GM19035 (cell line): ENCODE measurements around the gene BLOC1S4.
A peak's percentile ranks its signal among the peaks of the same experiment; 100 is the strongest.

Experiments used
- ATAC-seq: cut with Tn5 transposase; IDR thresholded peaks from one replicate; pipeline ENCODE4 v1.9.1; 2021; ENCODE audit not compliant: unreplicated experiment

Gene BLOC1S4

DNA sequence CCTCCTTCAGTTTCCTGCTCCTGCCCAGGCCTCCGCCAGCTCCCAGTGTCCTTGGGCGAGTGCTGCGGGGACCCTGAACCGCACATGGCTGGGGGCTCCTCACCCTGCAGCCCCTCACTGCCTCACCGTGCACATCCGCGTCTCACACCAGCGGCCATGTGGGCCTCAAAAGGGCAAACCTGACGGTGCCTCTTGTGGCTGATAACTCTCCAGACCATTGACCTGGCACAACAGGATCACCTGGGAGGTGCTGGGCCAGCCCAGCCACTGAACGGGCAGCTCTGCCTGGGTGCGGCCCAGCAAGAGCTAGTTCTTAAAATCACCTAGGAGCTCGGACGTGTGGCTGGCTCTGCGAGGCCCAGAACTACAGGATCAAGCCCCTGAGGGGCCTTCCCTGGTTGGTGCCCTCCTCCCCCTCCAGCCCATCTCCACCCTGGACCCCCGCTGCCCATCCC is 26.4 kb upstream of the BLOC1S4 start:
- no peak for ATAC-seq

DNA sequence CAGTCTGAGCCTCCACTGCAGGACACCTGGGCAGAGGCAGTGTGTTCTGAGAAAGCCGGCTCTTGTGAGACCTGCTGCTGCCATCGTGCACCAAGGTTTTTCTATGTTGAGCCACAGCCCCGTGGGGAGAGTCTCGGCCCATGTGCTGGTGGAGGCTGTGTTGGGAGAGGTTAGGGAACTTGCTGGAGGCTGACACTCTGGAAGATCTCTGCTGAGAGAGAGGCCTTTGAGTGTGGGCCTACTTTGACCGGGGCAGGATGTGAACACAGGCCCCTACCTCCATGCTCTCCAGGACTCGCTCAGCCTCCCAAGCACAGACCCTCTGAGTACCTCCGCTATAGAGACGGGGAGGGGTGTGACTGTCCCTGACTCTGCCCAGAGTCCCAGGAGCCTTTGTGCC is 23.6 kb upstream of the BLOC1S4 start:
- no peak for ATAC-seq

DNA sequence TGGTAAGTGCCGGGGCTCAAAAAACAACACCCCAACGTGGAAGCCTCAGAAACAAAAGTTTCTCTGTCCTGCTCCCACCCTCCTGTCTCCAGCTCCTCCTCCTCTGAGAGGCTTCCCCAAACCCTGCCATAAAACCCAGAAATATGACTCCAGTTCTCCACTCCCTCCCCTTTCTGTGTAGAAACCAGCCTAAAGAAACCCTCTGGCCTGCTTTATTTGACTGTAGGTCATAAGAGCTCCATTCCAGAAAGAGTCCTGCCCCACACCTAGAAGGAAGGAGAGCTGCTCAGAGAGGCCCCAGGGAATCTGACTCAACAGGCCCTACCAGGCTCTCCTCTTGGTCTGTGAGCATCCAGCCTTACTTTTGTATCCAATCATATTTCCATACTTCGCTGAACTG is 23.2 kb upstream of the BLOC1S4 start:
- ATAC-seq, result no peak

DNA sequence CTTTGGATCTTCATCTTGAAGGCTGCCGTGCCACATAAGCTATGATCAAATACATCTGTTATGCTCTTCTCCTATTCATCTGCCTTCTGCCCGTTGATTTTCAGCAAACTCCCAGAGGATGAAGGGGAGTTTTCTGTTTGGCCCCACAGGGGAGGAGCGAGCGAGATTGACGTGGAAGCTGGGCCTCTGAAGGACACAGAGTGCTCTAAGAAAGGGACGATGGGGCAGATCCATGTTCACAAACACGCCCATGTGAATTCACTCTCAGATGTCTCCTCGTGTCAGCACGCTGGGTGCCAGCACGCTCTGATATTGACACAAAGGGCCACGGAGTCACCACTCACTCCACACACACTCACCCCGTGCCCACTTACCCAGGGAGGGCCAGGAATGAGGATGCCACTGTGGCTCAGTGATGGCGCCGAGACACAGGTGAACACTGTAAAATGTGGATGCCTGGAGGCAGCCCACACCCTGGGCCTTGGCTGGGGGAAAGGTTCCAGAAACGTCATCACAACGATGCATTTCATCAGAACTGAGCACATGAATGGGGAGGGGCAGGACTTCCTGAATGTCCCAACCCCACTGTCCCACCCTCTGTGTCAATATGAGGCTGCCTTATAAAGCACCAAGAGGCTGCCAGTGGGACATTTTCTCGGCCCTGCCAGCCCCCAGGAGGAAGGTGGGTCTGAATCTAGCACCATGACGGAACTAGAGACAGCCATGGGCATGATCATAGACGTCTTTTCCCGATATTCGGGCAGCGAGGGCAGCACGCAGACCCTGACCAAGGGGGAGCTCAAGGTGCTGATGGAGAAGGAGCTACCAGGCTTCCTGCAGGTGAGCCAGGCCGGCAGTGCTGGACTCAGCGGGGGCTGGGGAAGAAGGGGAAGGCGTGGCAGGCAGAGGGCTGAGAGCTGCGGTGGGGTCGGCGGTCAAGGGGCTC is 22.5 kb upstream of the BLOC1S4 start, which contains the start of gene S100P:
Gene S100P, plus strand, starts transcription at position 648 of the 946 bp plus-strand sequence. Its CDS starts 55 bp downstream, at position 703.
- ATAC-seq, result no peak

GRCh38 chr4:6694177-6694901 is 21.6 kb upstream of the BLOC1S4 start:
- no peak for ATAC-seq

- ATAC-seq, result no peak
Measured at GRCh38 chr4:6695660-6696610, 20.0 kb upstream of the BLOC1S4 start.

- ATAC-seq, result no peak
Measured at GRCh38 chr4:6696611-6697010, 19.4 kb upstream of the BLOC1S4 start.

GRCh38 chr4:6697131-6697530 is 18.8 kb upstream of the BLOC1S4 start:
- no peak for ATAC-seq

GRCh38 chr4:6699388-6699787 is 16.6 kb upstream of the BLOC1S4 start:
- no peak for ATAC-seq

DNA sequence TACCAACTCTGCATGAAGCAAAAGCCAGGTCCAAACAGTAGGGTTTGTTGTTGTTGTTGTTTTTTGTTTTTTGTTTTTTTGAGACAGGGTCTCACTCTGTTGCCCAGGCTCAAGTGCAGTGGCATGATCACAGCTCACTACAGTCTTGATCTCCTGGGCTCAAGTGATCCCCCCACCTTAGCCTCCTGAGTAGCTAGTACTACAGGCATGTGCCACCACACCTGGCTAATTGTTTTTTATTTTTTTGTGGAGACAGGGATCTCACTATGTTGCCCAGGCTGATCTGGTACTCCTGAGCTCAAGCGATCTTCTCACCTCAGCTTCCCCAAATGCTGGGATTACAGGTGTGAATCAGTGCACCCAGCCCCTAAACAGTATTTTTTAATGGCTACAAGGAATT is 16.1 kb upstream of the BLOC1S4 start:
- ATAC-seq, result no peak

DNA sequence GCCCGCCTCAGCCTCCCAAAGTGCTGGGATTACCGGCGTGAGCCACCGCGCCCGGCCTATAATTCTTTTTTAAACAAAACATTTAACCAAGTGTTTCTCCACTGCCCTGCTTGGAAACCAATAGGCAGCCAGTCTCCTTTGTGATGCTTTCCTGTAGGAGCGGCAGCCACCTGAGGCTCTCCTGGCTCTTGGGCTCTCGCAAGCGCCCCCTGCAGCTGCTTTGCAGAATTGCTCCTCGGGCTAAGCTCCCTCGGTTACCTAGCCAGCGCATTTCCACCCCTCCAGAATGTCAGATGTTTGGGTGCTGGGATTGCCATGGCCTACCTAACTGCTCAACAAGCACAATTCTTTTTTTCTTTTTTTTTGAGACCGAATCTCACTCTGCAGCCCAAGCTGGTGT is 14.6 kb upstream of the BLOC1S4 start:
- no peak for ATAC-seq

- no peak for ATAC-seq
Measured at GRCh38 chr4:6702761-6703160, 13.2 kb upstream of the BLOC1S4 start.

DNA sequence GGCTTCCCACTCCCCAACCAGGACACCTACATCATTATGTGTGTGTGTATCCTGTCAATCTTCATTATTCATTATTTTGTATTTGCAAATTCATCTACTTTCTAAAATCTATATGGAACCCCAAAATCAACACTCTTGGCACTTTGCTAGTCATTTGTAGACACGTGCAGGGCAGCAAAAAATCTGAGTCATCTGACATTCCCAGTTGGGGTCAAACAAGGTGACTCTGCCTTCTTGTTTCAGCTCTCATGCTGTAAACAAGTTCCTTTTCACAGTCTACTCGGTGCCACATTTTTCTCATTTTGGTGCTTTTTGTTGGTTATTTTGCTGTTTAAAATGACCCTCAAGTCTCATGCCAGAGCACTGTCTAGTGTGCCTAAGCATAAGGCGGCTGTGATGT is 12.2 kb upstream of the BLOC1S4 start:
- no peak for ATAC-seq

DNA sequence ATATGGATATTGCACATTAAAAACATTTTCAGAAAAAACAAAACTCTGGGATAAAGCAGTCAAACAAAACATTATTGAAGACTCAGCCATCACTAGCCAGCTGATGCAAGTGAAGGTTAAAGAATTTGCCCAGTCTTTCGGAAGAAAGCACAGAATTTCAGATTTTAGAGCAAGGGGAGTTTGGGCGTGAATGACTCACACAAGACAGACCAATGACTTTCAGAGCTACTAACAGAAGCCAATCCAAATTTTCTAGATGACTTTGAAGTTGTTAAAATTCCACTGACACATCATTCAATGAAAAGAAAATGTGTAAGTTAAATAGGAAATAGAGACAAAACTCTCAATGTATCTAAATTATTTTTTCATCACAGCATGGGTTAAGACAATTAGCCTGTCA is 10.3 kb upstream of the BLOC1S4 start:
- ATAC-seq, result no peak

DNA sequence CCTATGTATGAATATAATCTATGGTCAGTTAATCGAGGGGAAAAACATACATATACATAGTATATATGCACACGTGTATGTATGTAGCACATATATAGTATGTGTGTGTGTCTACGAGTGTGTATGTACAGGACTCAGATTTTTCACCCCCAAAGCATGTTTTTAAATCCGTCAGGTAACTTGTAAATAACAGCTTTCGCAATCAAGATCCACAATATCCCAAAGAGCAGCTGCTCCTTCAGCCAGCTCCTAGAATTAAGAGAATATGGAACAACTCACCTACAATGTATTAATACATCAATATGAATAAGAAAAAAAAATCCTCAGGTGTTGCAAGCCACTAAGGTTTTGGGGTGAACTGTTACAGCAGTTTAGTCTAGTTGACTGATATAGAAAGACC is 9.8 kb upstream of the BLOC1S4 start:
- no peak for ATAC-seq

DNA sequence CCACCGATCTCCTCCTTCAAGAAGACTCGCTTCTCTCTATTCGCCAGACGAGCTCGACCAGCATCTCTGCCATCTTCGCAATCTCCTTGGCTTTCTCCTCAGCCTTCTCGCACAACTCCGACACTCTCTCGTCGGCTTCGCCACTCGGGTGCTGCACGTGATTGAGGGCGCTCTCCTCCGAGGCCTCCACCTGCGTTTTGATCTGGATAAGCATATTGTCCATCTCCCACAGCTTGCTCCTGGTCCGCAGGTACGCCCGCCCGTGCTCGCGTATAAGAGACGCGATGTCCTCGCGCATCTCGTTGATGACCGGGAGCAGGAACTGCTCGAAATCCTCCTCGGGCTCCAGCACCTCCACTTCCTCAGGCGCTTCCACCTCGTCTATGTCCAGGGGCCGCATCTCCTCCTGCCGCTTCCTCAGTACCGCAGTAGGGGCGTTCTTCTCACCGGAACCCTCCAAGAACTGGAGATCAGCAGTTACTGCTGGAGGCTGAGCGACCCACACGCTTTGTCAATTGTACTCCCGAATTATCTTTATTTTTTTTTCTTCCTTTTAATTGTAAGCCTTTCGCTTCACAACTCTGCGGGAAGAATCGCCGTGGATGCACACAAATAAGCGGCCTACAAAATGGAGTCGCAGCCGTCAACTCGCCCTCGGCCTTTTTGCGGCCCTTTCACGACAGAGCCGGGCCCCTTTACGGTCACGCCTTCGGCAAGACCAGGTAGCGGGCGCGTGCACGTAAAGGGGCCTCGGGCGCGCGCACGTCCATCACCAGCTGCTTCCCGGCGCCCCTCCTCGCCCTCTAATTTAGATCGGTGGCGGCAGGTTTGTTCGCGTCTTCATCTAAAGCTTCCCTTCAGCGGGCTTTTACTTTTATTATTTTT is 6.5 kb upstream of the BLOC1S4 start, which contains the start of gene MRFAP1L1:
Gene MRFAP1L1, minus strand, starts transcription at position 636 of the 885 bp plus-strand sequence. Its CDS starts 236 bp downstream, at position 400.
- peak; percentile 71 for ATAC-seq

DNA sequence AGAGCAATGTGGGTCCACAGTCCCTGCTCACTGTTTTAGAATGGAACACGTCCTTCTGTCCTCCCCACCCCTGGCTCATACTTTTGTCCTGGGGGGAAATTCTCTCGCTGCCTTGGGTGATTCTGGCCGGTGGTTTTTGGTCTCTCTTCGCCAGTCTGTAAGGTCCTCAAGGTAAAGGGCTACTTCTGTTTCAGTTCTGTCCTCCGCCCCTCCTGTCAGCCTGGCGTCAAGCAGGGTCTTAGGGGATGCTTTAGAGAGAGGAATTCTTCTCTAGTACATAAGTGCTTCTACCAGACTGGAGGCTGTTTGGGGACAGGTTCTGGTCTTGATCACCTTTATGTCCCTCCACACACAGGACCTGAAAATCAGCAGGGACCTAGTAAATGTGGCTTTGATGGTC is 5.7 kb upstream of the BLOC1S4 start:
- ATAC-seq, result no peak

DNA sequence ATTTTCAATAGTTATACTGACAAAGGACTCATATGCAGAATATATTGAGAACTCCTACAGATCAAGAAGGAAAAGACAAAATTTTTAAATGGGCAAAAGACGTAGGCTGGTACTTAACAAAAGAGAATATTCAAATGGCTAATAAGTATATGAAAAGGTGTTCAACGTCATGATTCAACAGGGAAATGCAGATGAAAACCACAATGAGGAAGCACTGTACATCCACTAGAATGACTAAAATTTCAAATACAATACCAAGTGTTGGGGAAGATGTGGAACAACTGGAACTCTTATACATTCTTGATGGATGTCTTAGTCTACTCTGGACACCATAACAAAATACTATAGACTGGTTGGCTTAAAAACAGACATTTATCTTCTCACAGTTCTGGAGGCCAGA is 5.0 kb upstream of the BLOC1S4 start:
- no peak for ATAC-seq

GRCh38 chr4:6714954-6715353 is 1.0 kb upstream of the BLOC1S4 start:
- no peak for ATAC-seq

DNA sequence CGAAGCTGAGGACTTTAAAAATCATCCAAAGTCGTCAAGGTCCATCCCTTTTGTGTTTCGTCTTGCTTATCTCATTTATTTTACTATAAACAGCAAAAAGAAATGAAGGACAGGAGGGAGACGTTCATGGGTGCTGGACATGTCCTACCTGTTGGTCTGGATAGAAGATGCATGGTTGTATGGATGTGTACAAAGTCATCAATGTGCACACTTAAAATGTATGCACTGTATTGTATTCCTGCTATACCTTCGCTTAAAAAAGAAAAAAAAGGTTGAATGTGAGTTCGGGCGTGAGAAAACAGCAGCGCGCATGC is 313 bp upstream of the BLOC1S4 start:
- no peak for ATAC-seq
